HCT116 (cell line): Measurements from ENCODE around the gene CAPN3. TPM values are rescaled to one million over a fixed set of nuclear protein-coding genes. Genes with fewer than 3 reads are reported as not detected.

Source experiments
- ATAC-seq: fragments of 200-7000 bp; cut with Tn5 transposase; 2 replicates; pipeline ENCODE4 v1.9.1; 2020; ENCODE audit warnings: mild to moderate bottlenecking, moderate library complexity
- BruUV-seq: library from RNA; stranded (reverse); fragments of 400-500 nt; replicated peaks from 2 replicates; lab custom pipeline; 2021; lab: Mats Ljungman, UMichigan
- CTCF ChIA-PET: fragments of 300-600 bp; sonication (Branson Sonifier 250); formaldehyde crosslinking; loops from one replicate; lab custom pipeline; 2021; ENCODE audit warnings: antibody characterized with exemption; lab: Charles Lee
- POLR2A ChIA-PET: fragments of 300-600, 350-600 bp; sonication (Branson Sonifier 250); formaldehyde crosslinking; loops from one replicate; lab custom pipeline; 2021; ENCODE audit warnings: antibody characterized with exemption; lab: Charles Lee
- RAD21 ChIA-PET, 2 experiments: fragments of 300-600 bp; sonication (Branson Sonifier 250); formaldehyde crosslinking; loops; one replicate each; lab custom pipeline; 2023; ENCODE audit warnings: low total read pairs in 2 of 2; ENCODE audit not compliant: uncharacterized antibody in 2 of 2, unreplicated experiment in 2 of 2, low non-redundant PET in 1 of 2; lab: Charles Lee
- DNase-seq: peaks from one replicate; pipeline ENCODE4 v3.0.0-alpha.2; 2010; ENCODE audit warnings: low read depth, low spot score
- H2AFZ ChIP-seq: fragments of 200-600 bp; shearing (Covaris generic), sonication (generic); 2 replicates; pipeline ENCODE4 v1.6.1; 2017; ENCODE audit warnings: low read depth, mixed run types, mixed read lengths, antibody characterized with exemption, low read length; ENCODE audit not compliant: poor library complexity, severe bottlenecking
- H3K27ac ChIP-seq: 2 replicates; pipeline ENCODE4 v1.5.1; 2012; ENCODE audit warnings: low read depth, low read length
- H3K27me3 ChIP-seq: fragments of 200-600 bp; sonication (generic); 2 replicates; pipeline ENCODE4 v1.6.1; 2016; ENCODE audit warnings: mixed run types, low read length, mixed read lengths; ENCODE audit not compliant: insufficient read depth
- H3K36me3 ChIP-seq, 2 experiments: fragments of 200-500 bp in 1 of 2; fragments of 200-600 bp in 1 of 2; sonication (Bioruptor generic) in 1 of 2; sonication (generic) in 1 of 2; 2 replicates each; pipeline versions ENCODE4 v1.5.1 to v1.6.1; 2014 to 2016; ENCODE audit warnings: low read length in 2 of 2, inconsistent platforms in 1 of 2, mixed read lengths in 1 of 2, mixed run types in 1 of 2; ENCODE audit not compliant: insufficient read depth in 2 of 2, control insufficient read depth in 1 of 2
- H3K4me1 ChIP-seq, 2 experiments: fragments of 200-600 bp in 1 of 2; sonication (generic) in 1 of 2; 2 replicates each; pipeline versions ENCODE4 v1.5.1 to v1.6.1; 2012 to 2017; ENCODE audit warnings: low read length in 2 of 2, inconsistent platforms in 1 of 2, mild to moderate bottlenecking in 1 of 2, mixed read lengths in 1 of 2, mixed run types in 1 of 2, moderate library complexity in 1 of 2; ENCODE audit not compliant: insufficient read depth in 2 of 2, control insufficient read depth in 1 of 2
- H3K4me2 ChIP-seq: fragments of 200-600 bp; sonication (generic); 2 replicates; pipeline ENCODE4 v1.6.1; 2017; ENCODE audit warnings: mixed run types, low read length, mixed read lengths
- H3K4me3 ChIP-seq, 2 experiments: fragments of 200-600 bp in 1 of 2; sonication (generic) in 1 of 2; replicated peaks in 1 of 2; 2 replicates each; pipeline ENCODE4 v1.5.1; 2011 to 2016; ENCODE audit warnings: low read length in 2 of 2, control low read depth in 1 of 2, low read depth in 1 of 2, mild to moderate bottlenecking in 1 of 2, mixed read lengths in 1 of 2, mixed run types in 1 of 2
- H3K79me2 ChIP-seq: fragments of 200-600 bp; sonication (generic); 2 replicates; pipeline ENCODE4 v1.6.1; 2017; ENCODE audit warnings: mild to moderate bottlenecking, mixed run types, low read length, moderate library complexity, mixed read lengths; ENCODE audit not compliant: insufficient read depth
- H3K9ac ChIP-seq: fragments of 200-600 bp; sonication (generic); 2 replicates; pipeline ENCODE4 v1.6.1; 2016; ENCODE audit warnings: low read length, mixed read lengths
- H3K9me2 ChIP-seq: fragments of 200-600 bp; sonication (generic), shearing (Covaris generic); 2 replicates; pipeline ENCODE4 v1.6.1; 2017; ENCODE audit warnings: mixed run types, mild to moderate bottlenecking, moderate library complexity; ENCODE audit not compliant: insufficient read depth
- H3K9me3 ChIP-seq, 2 experiments: fragments of 200-500 bp in 1 of 2; fragments of 200-600 bp in 1 of 2; sonication (Bioruptor generic) in 1 of 2; sonication (generic) in 1 of 2; 2 replicates each; pipeline ENCODE4 v1.6.1; 2014 to 2017; ENCODE audit warnings: low read length in 2 of 2, mixed read lengths in 2 of 2, inconsistent platforms in 1 of 2, low read depth in 1 of 2, mild to moderate bottlenecking in 1 of 2, mixed run types in 1 of 2, moderate library complexity in 1 of 2; ENCODE audit not compliant: control insufficient read depth in 1 of 2, insufficient read depth in 1 of 2
- H4K20me1 ChIP-seq: fragments of 200-600 bp; sonication (generic), shearing (Covaris generic); 2 replicates; pipeline ENCODE4 v1.6.1; 2017; ENCODE audit warnings: mixed run types, mild to moderate bottlenecking, moderate library complexity; ENCODE audit not compliant: insufficient read depth
- CBX3 ChIP-seq: IDR thresholded peaks from 2 replicates; pipeline ENCODE4 v1.6.1; 2012; ENCODE audit warnings: low read depth
- CEBPB ChIP-seq: IDR thresholded peaks from 2 replicates; pipeline ENCODE4 v1.6.1; 2012; ENCODE audit warnings: low read depth
- ELF1 ChIP-seq: IDR thresholded peaks from 2 replicates; pipeline ENCODE4 v1.6.1; 2012; ENCODE audit warnings: low read depth, borderline replicate concordance
- EZH2 ChIP-seq: fragments of 200-600 bp; sonication (generic); IDR thresholded peaks from 2 replicates; pipeline ENCODE4 v1.6.1; 2017; ENCODE audit warnings: antibody characterized with exemption, mixed run types
- EZH2phosphoT487 ChIP-seq: fragments of 200-600 bp; IDR thresholded peaks from 2 replicates; pipeline ENCODE4 v1.6.1; 2018; ENCODE audit warnings: antibody characterized with exemption, borderline replicate concordance
- FOSL1 ChIP-seq: IDR thresholded peaks from 2 replicates; pipeline ENCODE4 v1.6.1; 2012; ENCODE audit warnings: low read depth
- JUND ChIP-seq: IDR thresholded peaks from 2 replicates; pipeline ENCODE4 v1.6.1; 2012
- POLR2A ChIP-seq: IDR thresholded peaks from 2 replicates; pipeline ENCODE4 v1.7.0; 2011; ENCODE audit warnings: borderline replicate concordance; ENCODE audit not compliant: insufficient read depth, insufficient read length; ENCODE audit errors: extremely low read depth
- RAD21 ChIP-seq: IDR thresholded peaks from 2 replicates; pipeline ENCODE4 v1.6.1; 2012; ENCODE audit warnings: low read depth, mild to moderate bottlenecking
- SIN3A ChIP-seq: IDR thresholded peaks from 2 replicates; pipeline ENCODE4 v1.6.1; 2012; ENCODE audit warnings: low read depth
- SP1 ChIP-seq: IDR thresholded peaks from 2 replicates; pipeline ENCODE4 v1.6.1; 2012; ENCODE audit warnings: low read depth
- SRF ChIP-seq: IDR thresholded peaks from 2 replicates; pipeline ENCODE4 v1.6.1; 2012; ENCODE audit warnings: low read depth
- TCF7L2 ChIP-seq: IDR thresholded peaks from 2 replicates; pipeline ENCODE4 v1.7.0; 2011; ENCODE audit warnings: borderline replicate concordance, inconsistent platforms; ENCODE audit not compliant: insufficient read depth, insufficient read length; ENCODE audit errors: extremely low read depth
- YY1 ChIP-seq: IDR thresholded peaks from 2 replicates; pipeline ENCODE4 v1.6.1; 2011; ENCODE audit warnings: low read length, low read depth, moderate library complexity, mild to moderate bottlenecking; ENCODE audit not compliant: insufficient replicate concordance; ENCODE audit errors: extremely low read depth
- ZFX ChIP-seq: fragments of 450-650 bp; IDR thresholded peaks from 2 replicates; pipeline ENCODE4 v1.6.1; 2017
- ZNF274 ChIP-seq: fragments of 200-500 bp; sonication (Bioruptor generic); IDR thresholded peaks from 2 replicates; pipeline ENCODE4 v1.6.1; 2014; ENCODE audit warnings: mild to moderate bottlenecking, low read depth, low read length, inconsistent platforms
- intact Hi-C: fragments of 100-400 bp; cut with micrococcal nuclease; formaldehyde crosslinking; loops from 2 replicates; pipeline ENCODE4 v1.10.0; 2022
- total RNA-seq: library from RNA; stranded (reverse); gene quantifications from one replicate; pipeline ENCODE4 v1.2.1, GENCODE V29; 2021; ENCODE audit not compliant: unreplicated experiment
- TF ChIP-seq, protein P1 (sequence below): IDR thresholded peaks from 2 replicates; pipeline ENCODE4 v1.6.1; 2012; ENCODE audit warnings: low read depth
- TF ChIP-seq, protein P2 (sequence below): IDR thresholded peaks from 2 replicates; pipeline ENCODE4 v1.6.1; 2011; ENCODE audit warnings: mild to moderate bottlenecking, low read length, moderate library complexity; ENCODE audit not compliant: insufficient replicate concordance; ENCODE audit errors: extremely low read depth
- TF ChIP-seq, protein P3 (sequence below), 3 experiments: fragments of 200-600 bp in 1 of 3; sonication (generic) in 1 of 3; IDR thresholded peaks in 2 of 3; conservative IDR thresholded peaks in 1 of 3; 2 replicates each; pipeline ENCODE4 v1.5.1; 2012 to 2017; ENCODE audit warnings: low read depth in 2 of 3, low read length in 2 of 3, antibody characterized with exemption in 1 of 3, borderline replicate concordance in 1 of 3, control low read depth in 1 of 3, mild to moderate bottlenecking in 1 of 3, mixed read lengths in 1 of 3, mixed run types in 1 of 3, moderate library complexity in 1 of 3; ENCODE audit not compliant: insufficient read depth in 1 of 3

CAPN3 gene
- total RNA-seq, 1 experiment from 2014 or later = 1.8 TPM

DNA sequence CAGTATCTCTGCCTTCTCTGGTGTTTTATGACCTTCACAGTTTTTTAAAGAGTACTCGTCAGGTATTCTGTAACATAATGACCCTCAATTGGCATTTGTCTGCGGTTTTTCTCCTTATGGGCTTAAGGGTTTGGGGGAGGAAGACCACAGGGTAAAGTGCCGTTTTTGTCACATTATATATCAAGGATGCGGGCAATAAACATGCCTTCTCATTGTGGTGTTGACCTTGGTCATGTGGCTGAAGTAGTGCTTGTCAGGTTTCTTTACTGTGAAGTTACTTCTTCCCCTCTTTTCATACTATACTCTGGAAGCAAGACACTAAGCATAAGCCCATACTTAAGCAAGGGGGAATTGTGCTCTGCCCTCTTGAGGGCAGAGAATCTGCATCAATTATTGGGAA is 16.6 kb downstream of the CAPN3 start:
- Histone ChIP-seq H2AFZ (no peak overlapping the region), H3K4me1 (peaks cover 3 to 7% of the 10 kb centered on the region in 2 experiments; a peak in 3 of 4 replicates), H3K27ac (no peak overlapping the region), H3K79me2 (no peaks in the 10 kb centered on the region), H3K27me3 (no peaks in the 10 kb centered on the region), H3K9me2 (no peaks in the 10 kb centered on the region), H3K9ac (no peak overlapping the region), H3K9me3 (no peaks in the 10 kb centered on the region), H4K20me1 (no peaks in the 10 kb centered on the region), H3K36me3 (no peaks in the 10 kb centered on the region), H3K4me2 (no peak overlapping the region), H3K4me3 (no peak overlapping the region)
- TF ChIP-seq ZNF274 (no peak), FOSL1 (no peak), CBX3 (no peak), ZFX (no peak), SRF (no peak), CEBPB (no peak), POLR2A (no peak), ELF1 (no peak), JUND (no peak), SP1 (no peak), RAD21 (no peak), EZH2 (no peak), SIN3A (no peak), YY1 (no peak), TCF7L2 (no peak), EZH2phosphoT487 (no peak)
- TF ChIP-seq, protein P1, sequence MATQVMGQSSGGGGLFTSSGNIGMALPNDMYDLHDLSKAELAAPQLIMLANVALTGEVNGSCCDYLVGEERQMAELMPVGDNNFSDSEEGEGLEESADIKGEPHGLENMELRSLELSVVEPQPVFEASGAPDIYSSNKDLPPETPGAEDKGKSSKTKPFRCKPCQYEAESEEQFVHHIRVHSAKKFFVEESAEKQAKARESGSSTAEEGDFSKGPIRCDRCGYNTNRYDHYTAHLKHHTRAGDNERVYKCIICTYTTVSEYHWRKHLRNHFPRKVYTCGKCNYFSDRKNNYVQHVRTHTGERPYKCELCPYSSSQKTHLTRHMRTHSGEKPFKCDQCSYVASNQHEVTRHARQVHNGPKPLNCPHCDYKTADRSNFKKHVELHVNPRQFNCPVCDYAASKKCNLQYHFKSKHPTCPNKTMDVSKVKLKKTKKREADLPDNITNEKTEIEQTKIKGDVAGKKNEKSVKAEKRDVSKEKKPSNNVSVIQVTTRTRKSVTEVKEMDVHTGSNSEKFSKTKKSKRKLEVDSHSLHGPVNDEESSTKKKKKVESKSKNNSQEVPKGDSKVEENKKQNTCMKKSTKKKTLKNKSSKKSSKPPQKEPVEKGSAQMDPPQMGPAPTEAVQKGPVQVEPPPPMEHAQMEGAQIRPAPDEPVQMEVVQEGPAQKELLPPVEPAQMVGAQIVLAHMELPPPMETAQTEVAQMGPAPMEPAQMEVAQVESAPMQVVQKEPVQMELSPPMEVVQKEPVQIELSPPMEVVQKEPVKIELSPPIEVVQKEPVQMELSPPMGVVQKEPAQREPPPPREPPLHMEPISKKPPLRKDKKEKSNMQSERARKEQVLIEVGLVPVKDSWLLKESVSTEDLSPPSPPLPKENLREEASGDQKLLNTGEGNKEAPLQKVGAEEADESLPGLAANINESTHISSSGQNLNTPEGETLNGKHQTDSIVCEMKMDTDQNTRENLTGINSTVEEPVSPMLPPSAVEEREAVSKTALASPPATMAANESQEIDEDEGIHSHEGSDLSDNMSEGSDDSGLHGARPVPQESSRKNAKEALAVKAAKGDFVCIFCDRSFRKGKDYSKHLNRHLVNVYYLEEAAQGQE = no peak
- TF ChIP-seq, protein P2, sequence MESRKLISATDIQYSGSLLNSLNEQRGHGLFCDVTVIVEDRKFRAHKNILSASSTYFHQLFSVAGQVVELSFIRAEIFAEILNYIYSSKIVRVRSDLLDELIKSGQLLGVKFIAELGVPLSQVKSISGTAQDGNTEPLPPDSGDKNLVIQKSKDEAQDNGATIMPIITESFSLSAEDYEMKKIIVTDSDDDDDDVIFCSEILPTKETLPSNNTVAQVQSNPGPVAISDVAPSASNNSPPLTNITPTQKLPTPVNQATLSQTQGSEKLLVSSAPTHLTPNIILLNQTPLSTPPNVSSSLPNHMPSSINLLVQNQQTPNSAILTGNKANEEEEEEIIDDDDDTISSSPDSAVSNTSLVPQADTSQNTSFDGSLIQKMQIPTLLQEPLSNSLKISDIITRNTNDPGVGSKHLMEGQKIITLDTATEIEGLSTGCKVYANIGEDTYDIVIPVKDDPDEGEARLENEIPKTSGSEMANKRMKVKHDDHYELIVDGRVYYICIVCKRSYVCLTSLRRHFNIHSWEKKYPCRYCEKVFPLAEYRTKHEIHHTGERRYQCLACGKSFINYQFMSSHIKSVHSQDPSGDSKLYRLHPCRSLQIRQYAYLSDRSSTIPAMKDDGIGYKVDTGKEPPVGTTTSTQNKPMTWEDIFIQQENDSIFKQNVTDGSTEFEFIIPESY = no peak
- TF ChIP-seq, protein P3, sequence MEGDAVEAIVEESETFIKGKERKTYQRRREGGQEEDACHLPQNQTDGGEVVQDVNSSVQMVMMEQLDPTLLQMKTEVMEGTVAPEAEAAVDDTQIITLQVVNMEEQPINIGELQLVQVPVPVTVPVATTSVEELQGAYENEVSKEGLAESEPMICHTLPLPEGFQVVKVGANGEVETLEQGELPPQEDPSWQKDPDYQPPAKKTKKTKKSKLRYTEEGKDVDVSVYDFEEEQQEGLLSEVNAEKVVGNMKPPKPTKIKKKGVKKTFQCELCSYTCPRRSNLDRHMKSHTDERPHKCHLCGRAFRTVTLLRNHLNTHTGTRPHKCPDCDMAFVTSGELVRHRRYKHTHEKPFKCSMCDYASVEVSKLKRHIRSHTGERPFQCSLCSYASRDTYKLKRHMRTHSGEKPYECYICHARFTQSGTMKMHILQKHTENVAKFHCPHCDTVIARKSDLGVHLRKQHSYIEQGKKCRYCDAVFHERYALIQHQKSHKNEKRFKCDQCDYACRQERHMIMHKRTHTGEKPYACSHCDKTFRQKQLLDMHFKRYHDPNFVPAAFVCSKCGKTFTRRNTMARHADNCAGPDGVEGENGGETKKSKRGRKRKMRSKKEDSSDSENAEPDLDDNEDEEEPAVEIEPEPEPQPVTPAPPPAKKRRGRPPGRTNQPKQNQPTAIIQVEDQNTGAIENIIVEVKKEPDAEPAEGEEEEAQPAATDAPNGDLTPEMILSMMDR (IDR thresholded peaks at IDR 0.05 in 2 of 3, conservative IDR thresholded peaks at IDR 0.05 in 1 of 3; ENCODE audit: borderline replicate concordance in 1 of 3, insufficient read depth in 1 of 3, low read depth in 2 of 3, low read length in 2 of 3) = no peak
- DNase-seq (no peak), ATAC-seq (no peak)
- intact Hi-C loops = no loop called here
- no TSS peak for BruUV-seq
- ChIA-PET RAD21 (no interaction called here), POLR2A (interaction anchor here (0.6 kb wide), 1 partner anchor 180 kb away, joined by 6 read pairs; no protein-coding TSS in a partner anchor), CTCF (interaction anchor here (4.0 kb wide), 1 partner anchor 9 kb away, joined by 22 read pairs; no protein-coding TSS in a partner anchor)
